HEK293T (cell line): ENCODE measurements around the gene ABCC8.

Experiments used
- BHLHE40 ChIP-seq: fragments of 450-650 bp; IDR thresholded peaks from 2 replicates; pipeline ENCODE4 v1.6.1; 2016; ENCODE audit warnings: mild to moderate bottlenecking, moderate library complexity, borderline replicate concordance
- CTBP1 ChIP-seq: fragments of 450-650 bp; IDR thresholded peaks from 2 replicates; pipeline ENCODE4 v1.6.1; 2016; ENCODE audit warnings: borderline replicate concordance
- ELF4 ChIP-seq: fragments of 450-650 bp; IDR thresholded peaks from 2 replicates; pipeline ENCODE4 v1.6.1; 2017; ENCODE audit warnings: antibody characterized with exemption
- FOXA1 ChIP-seq: fragments of 450-650 bp; IDR thresholded peaks from 2 replicates; pipeline ENCODE4 v1.6.1; 2016; ENCODE audit warnings: mild to moderate bottlenecking
- FOXK2 ChIP-seq: fragments of 450-650 bp; IDR thresholded peaks from 2 replicates; pipeline ENCODE4 v1.6.1; 2016; ENCODE audit warnings: mild to moderate bottlenecking
- FOXM1 ChIP-seq: fragments of 450-650 bp; IDR thresholded peaks from 2 replicates; pipeline ENCODE4 v1.6.1; 2017; ENCODE audit warnings: mild to moderate bottlenecking, borderline replicate concordance
- HDGF ChIP-seq: fragments of 450-650 bp; IDR thresholded peaks from 2 replicates; pipeline ENCODE4 v1.6.1; 2017; ENCODE audit warnings: antibody characterized with exemption, borderline replicate concordance
- L3MBTL2 ChIP-seq: fragments of 450-650 bp; conservative IDR thresholded peaks from 2 replicates; pipeline ENCODE4 v1.6.1; 2016; ENCODE audit warnings: mild to moderate bottlenecking
- NFRKB ChIP-seq: fragments of 450-650 bp; IDR thresholded peaks from 2 replicates; pipeline ENCODE4 v1.6.1; 2016; ENCODE audit warnings: mild to moderate bottlenecking, moderate library complexity
- SP1 ChIP-seq: fragments of 450-650 bp; IDR thresholded peaks from 2 replicates; pipeline ENCODE4 v1.6.1; 2017
- SUZ12 ChIP-seq: fragments of 450-650 bp; IDR thresholded peaks from 2 replicates; pipeline ENCODE4 v1.6.1; 2016; ENCODE audit warnings: mild to moderate bottlenecking
- TARDBP ChIP-seq: fragments of 450-650 bp; IDR thresholded peaks from 2 replicates; pipeline ENCODE4 v1.6.1; 2016
- ZNF384 ChIP-seq: fragments of 450-650 bp; IDR thresholded peaks from 2 replicates; pipeline ENCODE4 v1.6.1; 2016

- no peak for TF ChIP-seq ELF4
- TF ChIP-seq FOXM1, result no peak
- no peak for TF ChIP-seq SP1
- TF ChIP-seq HDGF, result no peak
- no peak for TF ChIP-seq SUZ12
- TF ChIP-seq CTBP1, result no peak
- no peak for TF ChIP-seq L3MBTL2
- TF ChIP-seq NFRKB, result no peak
- no peak for TF ChIP-seq FOXK2
- TF ChIP-seq FOXA1, result no peak
- no peak for TF ChIP-seq BHLHE40
- no peak for TF ChIP-seq ZNF384
- no peak for TF ChIP-seq TARDBP
These were observed 79.2 kb downstream of the ABCC8 start for GRCh38 chr11:17397311-17398002.
